HepG2 (cell line): ENCODE measurements around the gene C1D. TPM values are rescaled to one million over a fixed set of nuclear protein-coding genes. Genes with fewer than 3 reads are reported as not detected.
A peak's percentile ranks its signal among the peaks of the same experiment; 100 is the strongest.

ENCODE experiments used
- BORCS8-MEF2B ChIP-seq: sonication (generic); formaldehyde crosslinking; IDR thresholded peaks from 2 replicates; pipeline ENCODE4 v1.8.0; 2022; ENCODE audit warnings: mild to moderate bottlenecking, missing genetic modification reagents
- HCFC1 ChIP-seq: fragments of 150-350 bp; IDR thresholded peaks from 2 replicates; pipeline ENCODE4 v1.6.1; 2014; ENCODE audit warnings: low read depth, low read length
- MEIS1 ChIP-seq: sonication (generic); formaldehyde crosslinking; IDR thresholded peaks from 2 replicates; pipeline ENCODE4 v1.9.0; 2021; ENCODE audit warnings: mild to moderate bottlenecking, missing genetic modification reagents, moderate library complexity, borderline replicate concordance
- NR2F2 ChIP-seq: IDR thresholded peaks from 2 replicates; pipeline ENCODE4 v1.6.1; 2012; ENCODE audit warnings: low read depth, inconsistent platforms, borderline replicate concordance
- SAFB2 ChIP-seq: sonication (generic); formaldehyde crosslinking; IDR thresholded peaks from 2 replicates; pipeline ENCODE4 v1.5.1; 2020; ENCODE audit warnings: missing genetic modification reagents, low read depth, mild to moderate bottlenecking, borderline replicate concordance
- SMAD1 ChIP-seq: sonication (generic); formaldehyde crosslinking; IDR thresholded peaks from 2 replicates; pipeline ENCODE4 v1.4.0; 2020; ENCODE audit warnings: missing genetic modification reagents, low read depth, mild to moderate bottlenecking, borderline replicate concordance
- SRSF4 ChIP-seq: fragments of 200-400 bp; formaldehyde crosslinking; IDR thresholded peaks from one replicate; pipeline ENCODE4 v1.6.1; 2018; ENCODE audit warnings: mild to moderate bottlenecking, low read depth, low read length, moderate library complexity; ENCODE audit not compliant: poor library complexity, severe bottlenecking
- TOE1 ChIP-seq: sonication (generic); formaldehyde crosslinking; IDR thresholded peaks from 2 replicates; pipeline ENCODE4 v1.4.0; 2020; ENCODE audit warnings: mild to moderate bottlenecking, missing genetic modification reagents
- TRIM24 ChIP-seq: sonication (generic); formaldehyde crosslinking; IDR thresholded peaks from 2 replicates; pipeline ENCODE4 v1.8.0; 2022; ENCODE audit warnings: mild to moderate bottlenecking, missing genetic modification reagents
- ZBTB10 ChIP-seq: sonication (generic); formaldehyde crosslinking; IDR thresholded peaks from 2 replicates; pipeline ENCODE4 v1.4.0; 2020; ENCODE audit warnings: missing genetic modification reagents, borderline replicate concordance
- ZNF350 ChIP-seq: sonication (generic); formaldehyde crosslinking; IDR thresholded peaks from 2 replicates; pipeline ENCODE4 v1.4.0; 2020; ENCODE audit warnings: mild to moderate bottlenecking, low read depth, missing genetic modification reagents, borderline replicate concordance
- ZNF530 ChIP-seq: sonication (generic); formaldehyde crosslinking; IDR thresholded peaks from 2 replicates; pipeline ENCODE4 v1.5.0; 2020; ENCODE audit warnings: low read depth, mild to moderate bottlenecking, missing genetic modification reagents
- polyA plus RNA-seq, 8 experiments: library from polyadenylated mRNA; depleted of rRNA in 3 of 8; stranded (reverse) in 7 of 8; unstranded in 1 of 8; fragments of >200 nt; fragmentation: Illumina TruSeq in 4 of 8; extraction: Trizol in 4 of 8; gene quantifications; 2 replicates each; pipeline versions ENCODE4 v1.2.1 to v1.2.3, GENCODE V29; 2011 to 2016; ENCODE audit warnings: low read depth in 4 of 8, missing spikeins in 1 of 8, mixed read lengths in 1 of 8; ENCODE audit not compliant: insufficient read depth in 1 of 8
- total RNA-seq, 5 experiments: library from RNA; depleted of rRNA; stranded (reverse); fragments of >200 nt; fragmentation: Illumina TruSeq; extraction: Trizol; gene quantifications; 2 replicates each; pipeline ENCODE4 v1.2.3, GENCODE V29; 2016; ENCODE audit warnings: low read depth in 1 of 5
- TF ChIP-seq, protein P1 (sequence below): sonication (generic); formaldehyde crosslinking; IDR thresholded peaks from 2 replicates; pipeline ENCODE4 v1.9.0; 2021; ENCODE audit warnings: missing genetic modification reagents, borderline replicate concordance
- TF ChIP-seq, protein P2 (sequence below): sonication (generic); formaldehyde crosslinking; IDR thresholded peaks from 2 replicates; pipeline ENCODE4 v1.8.0; 2022; ENCODE audit warnings: missing genetic modification reagents, mild to moderate bottlenecking, moderate library complexity, borderline replicate concordance

C1D gene
- total and polyA plus RNA-seq, 2 of the 13 experiments (the other 11 are each of a cell fraction or from before 2014, with no cell fraction given) = 38.1 to 43.5 TPM

GRCh38 chr2:68062680-68063387 lies at the start of gene C1D (continued):
- no peak for TF ChIP-seq SAFB2 (CRISPR knock-in tag)
- TF ChIP-seq HCFC1 = peak; percentile 80
- TF ChIP-seq SMAD1 (CRISPR knock-in tag) = no peak
- TF ChIP-seq ZNF350 (CRISPR knock-in tag) = peak; percentile 59; the same call in 1 of the 2 replicates
- no peak for TF ChIP-seq SRSF4
- no peak for TF ChIP-seq NR2F2
- TF ChIP-seq ZNF530 = no peak
- peak; percentile 68; the same call in 1 of the 2 replicates for TF ChIP-seq BORCS8-MEF2B (CRISPR knock-in tag)
- TF ChIP-seq MEIS1 (CRISPR knock-in tag) = no peak
- TF ChIP-seq, protein P1, sequence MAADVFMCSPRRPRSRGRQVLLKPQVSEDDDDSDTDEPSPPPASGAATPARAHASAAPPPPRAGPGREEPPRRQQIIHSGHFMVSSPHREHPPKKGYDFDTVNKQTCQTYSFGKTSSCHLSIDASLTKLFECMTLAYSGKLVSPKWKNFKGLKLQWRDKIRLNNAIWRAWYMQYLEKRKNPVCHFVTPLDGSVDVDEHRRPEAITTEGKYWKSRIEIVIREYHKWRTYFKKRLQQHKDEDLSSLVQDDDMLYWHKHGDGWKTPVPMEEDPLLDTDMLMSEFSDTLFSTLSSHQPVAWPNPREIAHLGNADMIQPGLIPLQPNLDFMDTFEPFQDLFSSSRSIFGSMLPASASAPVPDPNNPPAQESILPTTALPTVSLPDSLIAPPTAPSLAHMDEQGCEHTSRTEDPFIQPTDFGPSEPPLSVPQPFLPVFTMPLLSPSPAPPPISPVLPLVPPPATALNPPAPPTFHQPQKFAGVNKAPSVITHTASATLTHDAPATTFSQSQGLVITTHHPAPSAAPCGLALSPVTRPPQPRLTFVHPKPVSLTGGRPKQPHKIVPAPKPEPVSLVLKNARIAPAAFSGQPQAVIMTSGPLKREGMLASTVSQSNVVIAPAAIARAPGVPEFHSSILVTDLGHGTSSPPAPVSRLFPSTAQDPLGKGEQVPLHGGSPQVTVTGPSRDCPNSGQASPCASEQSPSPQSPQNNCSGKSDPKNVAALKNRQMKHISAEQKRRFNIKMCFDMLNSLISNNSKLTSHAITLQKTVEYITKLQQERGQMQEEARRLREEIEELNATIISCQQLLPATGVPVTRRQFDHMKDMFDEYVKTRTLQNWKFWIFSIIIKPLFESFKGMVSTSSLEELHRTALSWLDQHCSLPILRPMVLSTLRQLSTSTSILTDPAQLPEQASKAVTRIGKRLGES (CRISPR knock-in tag) = no peak
- no peak for TF ChIP-seq TRIM24 (CRISPR knock-in tag)
- TF ChIP-seq, protein P2, sequence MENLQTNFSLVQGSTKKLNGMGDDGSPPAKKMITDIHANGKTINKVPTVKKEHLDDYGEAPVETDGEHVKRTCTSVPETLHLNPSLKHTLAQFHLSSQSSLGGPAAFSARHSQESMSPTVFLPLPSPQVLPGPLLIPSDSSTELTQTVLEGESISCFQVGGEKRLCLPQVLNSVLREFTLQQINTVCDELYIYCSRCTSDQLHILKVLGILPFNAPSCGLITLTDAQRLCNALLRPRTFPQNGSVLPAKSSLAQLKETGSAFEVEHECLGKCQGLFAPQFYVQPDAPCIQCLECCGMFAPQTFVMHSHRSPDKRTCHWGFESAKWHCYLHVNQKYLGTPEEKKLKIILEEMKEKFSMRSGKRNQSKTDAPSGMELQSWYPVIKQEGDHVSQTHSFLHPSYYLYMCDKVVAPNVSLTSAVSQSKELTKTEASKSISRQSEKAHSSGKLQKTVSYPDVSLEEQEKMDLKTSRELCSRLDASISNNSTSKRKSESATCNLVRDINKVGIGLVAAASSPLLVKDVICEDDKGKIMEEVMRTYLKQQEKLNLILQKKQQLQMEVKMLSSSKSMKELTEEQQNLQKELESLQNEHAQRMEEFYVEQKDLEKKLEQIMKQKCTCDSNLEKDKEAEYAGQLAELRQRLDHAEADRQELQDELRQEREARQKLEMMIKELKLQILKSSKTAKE (CRISPR knock-in tag) = no peak
- TF ChIP-seq TOE1 = 0 out of 2 replicates have a peak, but pooled peaks have one; percentile 43
- peak; percentile 73; the same call in 1 of the 2 replicates for TF ChIP-seq ZBTB10 (CRISPR knock-in tag)
